Prostate gland (tissue), 2 donors: ENCODE results near the gene TMEM40. TPM values are rescaled to one million over a fixed set of nuclear protein-coding genes. Genes with fewer than 3 reads are reported as not detected.

Experiments
- DNase-seq: peaks from one replicate; pipeline ENCODE4 v3.0.0-alpha.2; 2019; ENCODE audit warnings: low spot score
- H3K27ac ChIP-seq, 2 donors: fragments of 200-600 bp; sonication (generic); 2 replicates each; pipeline ENCODE4 v1.5.1; 2017 to 2019
- H3K27me3 ChIP-seq: fragments of 200-600 bp; sonication (generic); replicated peaks from 2 replicates; pipeline ENCODE4 v1.5.1; 2019; ENCODE audit not compliant: insufficient read depth
- H3K36me3 ChIP-seq, 2 donors: fragments of 200-600 bp; sonication (generic); 1 replicate in 1 of 2; 2 replicates in 1 of 2; pipeline versions ENCODE4 v1.5.1 to v1.8.1; 2017 to 2019
- H3K4me1 ChIP-seq: fragments of 200-600 bp; sonication (generic); replicated peaks from 2 replicates; pipeline ENCODE4 v1.5.1; 2019
- H3K4me3 ChIP-seq, 2 donors: fragments of 200-600 bp; sonication (generic); 2 replicates each; pipeline ENCODE4 v1.5.1; 2017 to 2019
- H3K9me3 ChIP-seq: fragments of 200-600 bp; sonication (generic); 2 replicates; pipeline ENCODE4 v1.5.1; 2017
- CTCF ChIP-seq, 4 experiments: fragments of 200-600 bp in 2 of 4; fragments of 450-650 bp in 2 of 4; sonication (generic) in 2 of 4; IDR thresholded peaks; 1 replicate in 3 of 4; 2 replicates in 1 of 4; pipeline ENCODE4 v1.5.1; 2016 to 2019; ENCODE audit warnings: antibody characterized with exemption in 4 of 4, mild to moderate bottlenecking in 2 of 4, moderate library complexity in 2 of 4
- POLR2A ChIP-seq: fragments of 450-650 bp; IDR thresholded peaks from one replicate; pipeline ENCODE4 v1.6.1; 2016; ENCODE audit warnings: antibody characterized with exemption, mild to moderate bottlenecking
- POLR2AphosphoS5 ChIP-seq: sonication (generic); formaldehyde crosslinking; IDR thresholded peaks from one replicate; pipeline ENCODE4 v1.6.1; 2017; ENCODE audit warnings: antibody characterized with exemption
- WGBS: methylation state at CpG from one replicate; pipeline ENCODE4 v1.1.5; 2018; 5-methylcytosine and 5-hydroxymethylcytosine counted together
- intact Hi-C: fragments of 100-400 bp; cut with DNase I; formaldehyde crosslinking; loops from one replicate; pipeline ENCODE4 v1.14.2; 2022
- total RNA-seq, 2 donors: library from RNA; depleted of rRNA; stranded (reverse); fragments of >200 nt; gene quantifications; one replicate each; pipeline ENCODE4 v1.1.0, GENCODE V29; 2016

TMEM40 gene
- total RNA-seq, 2 donors from 2014 or later, result 1.9 to 8.5 TPM

- 76% methylated on average over 5 of the region's 5 CpGs for WGBS
- intact Hi-C loops, result no loop called here
- H3K27me3 ChIP-seq, result no peaks in the 10 kb centered on the region
- DNase-seq, result no peak
- H3K36me3 ChIP-seq, result no peaks in the 10 kb centered on the region
- H3K4me1 ChIP-seq, result no peaks in the 10 kb centered on the region
- TF ChIP-seq POLR2A (no peak), CTCF (IDR thresholded peaks at IDR 0.05) (no peak), POLR2AphosphoS5 (no peak)
- no peak overlapping the region for H3K4me3 ChIP-seq
- no peaks in the 10 kb centered on the region for H3K9me3 ChIP-seq
- H3K27ac ChIP-seq, result no peak overlapping the region
These were observed 7.5 kb downstream of the TMEM40 start for GRCh38 chr3:12751571-12751970.

- no peak for DNase-seq
- H3K27ac ChIP-seq, result no peak overlapping the region
These were observed 8.4 kb downstream of the TMEM40 start for GRCh38 chr3:12750658-12751071.

GRCh38 chr3:12750223-12750622, 8.8 kb downstream of the TMEM40 start:
- Histone ChIP-seq H3K4me3 (no peak overlapping the region), H3K9me3 (no peaks in the 10 kb centered on the region), H3K36me3 (no peaks in the 10 kb centered on the region), H3K27me3 (no peaks in the 10 kb centered on the region), H3K27ac (no peak overlapping the region), H3K4me1 (no peaks in the 10 kb centered on the region)
- 3% methylated on average over 3 of the region's 3 CpGs for WGBS
- TF ChIP-seq POLR2AphosphoS5, result no peak
- TF ChIP-seq CTCF (IDR thresholded peaks at IDR 0.05), result no peak
- no peak for TF ChIP-seq POLR2A
- peak; percentile 31 for DNase-seq
- intact Hi-C loops, result no loop called here

More at GRCh38 chr3:12750658-12751071, 8.4 kb downstream of the TMEM40 start:
- H3K9me3 ChIP-seq, result no peaks in the 10 kb centered on the region
- H3K4me1 ChIP-seq, result no peaks in the 10 kb centered on the region
- no peak overlapping the region for H3K4me3 ChIP-seq
- H3K27me3 ChIP-seq, result no peaks in the 10 kb centered on the region
- TF ChIP-seq CTCF (IDR thresholded peaks at IDR 0.05) (no peak), POLR2AphosphoS5 (no peak), POLR2A (no peak)
- 68% methylated on average over 4 of the region's 4 CpGs for WGBS
- no peaks in the 10 kb centered on the region for H3K36me3 ChIP-seq
- intact Hi-C loops, result no loop called here

GRCh38 chr3:12748477-12748876, 10.6 kb downstream of the TMEM40 start:
- Histone ChIP-seq H3K4me1 (no peaks in the 10 kb centered on the region), H3K27ac (no peak overlapping the region), H3K36me3 (no peaks in the 10 kb centered on the region), H3K9me3 (no peaks in the 10 kb centered on the region), H3K27me3 (no peaks in the 10 kb centered on the region), H3K4me3 (no peak overlapping the region)
- intact Hi-C loops, result no loop called here
- WGBS, result 95% methylated on average over 5 of the region's 5 CpGs
- no peak for DNase-seq
- TF ChIP-seq POLR2A, result no peak
- no peak for TF ChIP-seq CTCF (IDR thresholded peaks at IDR 0.05)
- TF ChIP-seq POLR2AphosphoS5, result no peak

GRCh38 chr3:12746419-12746818, 12.6 kb downstream of the TMEM40 start:
- WGBS, result 85% methylated on average over 10 of the region's 10 CpGs
- H3K4me3 ChIP-seq, result no peak overlapping the region
- intact Hi-C loops, result no loop called here

More at GRCh38 chr3:12746419-12746818, 12.6 kb downstream of the TMEM40 start:
- H3K27ac ChIP-seq, result no peak overlapping the region
- H3K27me3 ChIP-seq, result no peaks in the 10 kb centered on the region
- no peaks in the 10 kb centered on the region for H3K36me3 ChIP-seq
- TF ChIP-seq POLR2A, result no peak
- no peaks in the 10 kb centered on the region for H3K4me1 ChIP-seq
- no peak for DNase-seq
- H3K9me3 ChIP-seq, result no peaks in the 10 kb centered on the region
